Endothelial cell of umbilical vein (primary cell): Measurements from ENCODE around the gene COL5A1. TPM values are rescaled to one million over a fixed set of nuclear protein-coding genes. Genes with fewer than 3 reads are reported as not detected.
A peak's percentile ranks its signal among the peaks of the same experiment; 100 is the strongest.

Experiments
- BruUV-seq: library from RNA; stranded (reverse); fragments of 400-500 nt; replicated peaks from 2 replicates; lab custom pipeline; 2021; lab: Mats Ljungman, UMichigan
- CTCF ChIA-PET: fragments of 300-600, 350-600 bp; sonication (Branson Sonifier 250); formaldehyde crosslinking; loops from one replicate; lab custom pipeline; 2021; ENCODE audit warnings: antibody characterized with exemption, inconsistent platforms; lab: Charles Lee
- POLR2A ChIA-PET: fragments of 300-600, 350-600 bp; sonication (Branson Sonifier 250); formaldehyde crosslinking; loops from one replicate; lab custom pipeline; 2021; ENCODE audit warnings: antibody characterized with exemption, inconsistent platforms; lab: Charles Lee
- DNase-seq: peaks from one replicate; pipeline ENCODE4 v3.0.0-alpha.2; 2011; ENCODE audit warnings: low read depth, low spot score
- FAIRE-seq: peaks from 2 replicates; lab custom pipeline; 2011; peaks lifted over from hg19 to GRCh38; lab: Jason Lieb, UNC
- H2AFZ ChIP-seq: 2 replicates; pipeline ENCODE4 v1.6.0; 2012; ENCODE audit warnings: low read depth, low read length, control low read depth, inconsistent platforms
- H3K27ac ChIP-seq: 2 replicates; pipeline ENCODE4 v1.5.1; 2011; ENCODE audit warnings: low read depth, mild to moderate bottlenecking, control low read depth, low read length, moderate library complexity; ENCODE audit not compliant: insufficient read depth
- H3K27me3 ChIP-seq, 2 experiments: 2 replicates each; pipeline versions ENCODE4 v1.6.0 to v1.6.1; 2011; ENCODE audit warnings: low read length in 2 of 2, mixed read lengths in 1 of 2; ENCODE audit not compliant: control insufficient read depth in 2 of 2, insufficient read depth in 2 of 2
- H3K36me3 ChIP-seq, 2 experiments: 2 replicates in 1 of 2; 3 replicates in 1 of 2; pipeline ENCODE4 v1.5.1; 2011; ENCODE audit warnings: low read length in 2 of 2, mild to moderate bottlenecking in 1 of 2, moderate library complexity in 1 of 2; ENCODE audit not compliant: control insufficient read depth in 2 of 2, insufficient read depth in 2 of 2; ENCODE audit errors: extremely low read depth in 1 of 2
- H3K4me1 ChIP-seq: 3 replicates; pipeline ENCODE4 v1.5.1; 2011; ENCODE audit warnings: mild to moderate bottlenecking, low read length; ENCODE audit not compliant: control insufficient read depth, insufficient read depth; ENCODE audit errors: extremely low read depth
- H3K4me2 ChIP-seq: 2 replicates; pipeline ENCODE4 v1.6.1; 2011; ENCODE audit warnings: low read length, control low read depth, mixed read lengths; ENCODE audit not compliant: insufficient read depth
- H3K4me3 ChIP-seq, 3 experiments: fragments of 200-600 bp in 1 of 3; sonication (generic), shearing (Covaris generic) in 1 of 3; replicated peaks in 1 of 3; 2 replicates each; pipeline ENCODE4 v1.5.1; 2011 to 2016; ENCODE audit warnings: control low read depth in 3 of 3, low read length in 3 of 3, mild to moderate bottlenecking in 2 of 3, inconsistent platforms in 1 of 3, low read depth in 1 of 3, moderate library complexity in 1 of 3; ENCODE audit not compliant: insufficient read depth in 1 of 3
- H3K79me2 ChIP-seq: 2 replicates; pipeline ENCODE4 v1.6.0; 2012; ENCODE audit warnings: low read length, inconsistent platforms; ENCODE audit not compliant: control insufficient read depth, insufficient read depth
- H3K9ac ChIP-seq: replicated peaks from 2 replicates; pipeline ENCODE3; 2011; ENCODE audit warnings: low read length, control low read depth; ENCODE audit not compliant: insufficient read depth; ENCODE audit errors: extremely low read depth
- H3K9me1 ChIP-seq: replicated peaks from 3 replicates; pipeline ENCODE4 v1.6.0; 2011; ENCODE audit warnings: mild to moderate bottlenecking, low read length; ENCODE audit not compliant: control insufficient read depth, insufficient read depth; ENCODE audit errors: extremely low read depth
- H3K9me3 ChIP-seq: replicated peaks from 2 replicates; pipeline ENCODE4 v1.5.1; 2012; ENCODE audit warnings: low read length, inconsistent platforms; ENCODE audit not compliant: control insufficient read depth, insufficient read depth
- H4K20me1 ChIP-seq: replicated peaks from 2 replicates; pipeline ENCODE3; 2011; ENCODE audit warnings: mild to moderate bottlenecking, low read length; ENCODE audit not compliant: control insufficient read depth, insufficient read depth; ENCODE audit errors: extremely low read depth
- CTCF ChIP-seq, 2 donors: IDR thresholded peaks; 1 replicate in 1 of 2; 2 replicates in 1 of 2; pipeline ENCODE4 v1.5.1; 2011; ENCODE audit warnings: low read length in 2 of 2, mild to moderate bottlenecking in 2 of 2, moderate library complexity in 2 of 2, control low read depth in 1 of 2, inconsistent platforms in 1 of 2, low read depth in 1 of 2; ENCODE audit not compliant: insufficient read depth in 1 of 2; ENCODE audit errors: extremely low read depth in 1 of 2
- EZH2 ChIP-seq: IDR thresholded peaks from 2 replicates; pipeline ENCODE4 v1.6.1; 2012; ENCODE audit warnings: borderline replicate concordance, low read depth, mild to moderate bottlenecking, moderate library complexity, low read length, inconsistent platforms; ENCODE audit not compliant: severe bottlenecking
- FOS ChIP-seq: IDR thresholded peaks from 2 replicates; pipeline ENCODE4 v1.6.1; 2011; ENCODE audit warnings: mild to moderate bottlenecking, low read length, moderate library complexity, borderline replicate concordance; ENCODE audit not compliant: insufficient read depth
- GATA2 ChIP-seq: IDR thresholded peaks from 2 replicates; pipeline ENCODE4 v1.7.0; 2011; ENCODE audit warnings: low read depth, mild to moderate bottlenecking, moderate library complexity, mixed read lengths, low read length; ENCODE audit not compliant: insufficient read length, insufficient read depth
- JUN ChIP-seq: IDR thresholded peaks from 2 replicates; pipeline ENCODE4 v1.6.1; 2011; ENCODE audit warnings: borderline replicate concordance, low read depth; ENCODE audit not compliant: insufficient read length, insufficient read depth
- MAX ChIP-seq: IDR thresholded peaks from 2 replicates; pipeline ENCODE4 v1.6.1; 2011; ENCODE audit not compliant: insufficient read depth, insufficient read length
- MYC ChIP-seq: IDR thresholded peaks from one replicate; pipeline ENCODE4 v1.6.1; 2011; ENCODE audit warnings: mild to moderate bottlenecking, low read depth, low read length
- POLR2A ChIP-seq: IDR thresholded peaks from 2 replicates; pipeline ENCODE4 v1.6.1; 2012; ENCODE audit warnings: low read depth, mild to moderate bottlenecking, control low read depth, low read length
- POLR2AphosphoS5 ChIP-seq: IDR thresholded peaks from 2 replicates; pipeline ENCODE4 v1.6.1; 2012; ENCODE audit warnings: low read depth, mild to moderate bottlenecking, control low read depth, low read length, moderate library complexity; ENCODE audit not compliant: insufficient read depth
- dilution Hi-C: fragments of 300-500 bp; cut with MboI; formaldehyde crosslinking; loops from one replicate; pipeline ENCODE4 v1.15.0; 2019; ENCODE audit warnings: low sequenced_read_pairs; ENCODE audit not compliant: extremely low pct_ligation_motif_present
- intact Hi-C: fragments of 100-400 bp; cut with micrococcal nuclease; formaldehyde crosslinking; loops from one replicate; pipeline ENCODE4 v1.10.0; 2022
- polyA plus RNA-seq, 4 experiments: library from polyadenylated mRNA; depleted of rRNA in 3 of 4; stranded (reverse) in 3 of 4; unstranded in 1 of 4; fragments of >200 nt; gene quantifications; 2 replicates each; pipeline versions ENCODE4 v1.2.1 to v1.2.3, GENCODE V29; 2011 to 2012; ENCODE audit warnings: missing spikeins in 1 of 4
- total RNA-seq: library from RNA; stranded (reverse); gene quantifications from 2 replicates; pipeline ENCODE4 v1.2.3, GENCODE V29; 2021

Gene COL5A1
- total and polyA plus RNA-seq, 2 donors (not counting 3 experiments of a cell fraction or from before 2014, with no cell fraction given) = 97.4 to 175 TPM

- dilution Hi-C loops = no loop called here
- FAIRE-seq (peak; percentile 78), DNase-seq (peak; percentile 49)
- Histone ChIP-seq H3K4me3 (no peak overlapping the region), H3K9me1 (no peaks in the 10 kb centered on the region), H3K27ac (no peak overlapping the region), H4K20me1 (no peaks in the 10 kb centered on the region), H3K36me3 (peaks cover 0 to 29% of the 10 kb centered on the region in 2 experiments), H3K27me3 (no peaks in the 10 kb centered on the region), H2AFZ (no peak overlapping the region), H3K4me1 (no peaks in the 10 kb centered on the region), H3K79me2 (no peaks in the 10 kb centered on the region), H3K9ac (no peak overlapping the region), H3K4me2 (no peak overlapping the region), H3K9me3 (no peaks in the 10 kb centered on the region)
- BruUV-seq = no TSS peak
- peak; percentile 68 to 83 for TF ChIP-seq CTCF (IDR thresholded peaks at IDR 0.05; ENCODE audit: extremely low read depth in 1 of 2, insufficient read depth in 1 of 2, low read depth in 1 of 2, low read length in 2 of 2)
- no peak for TF ChIP-seq GATA2
- ChIA-PET POLR2A (no interaction called here), CTCF (interaction anchor here (0.6 to 2.1 kb wide), 15 partner anchors 9 to 634 kb away, joined by 3 to 8 read pairs (median 4); no protein-coding TSS in a partner anchor)
- intact Hi-C loops = loop anchor here (1.0 to 10.0 kb wide), 4 partner anchors 204 to 633 kb away; partner anchors contain the start of gene OLFM1
These were observed 137.3 kb downstream of the COL5A1 start for GRCh38 chr9:134778841-134779411.

GRCh38 chr9:134779640-134780039, 138.0 kb downstream of the COL5A1 start:
- Histone ChIP-seq H3K4me1 (no peaks in the 10 kb centered on the region), H4K20me1 (no peaks in the 10 kb centered on the region), H3K9me1 (no peaks in the 10 kb centered on the region), H3K9ac (no peak overlapping the region), H3K4me3 (no peak overlapping the region), H3K9me3 (no peaks in the 10 kb centered on the region), H3K36me3 (peaks cover 0 to 24% of the 10 kb centered on the region in 2 experiments), H3K4me2 (no peak overlapping the region), H3K79me2 (no peaks in the 10 kb centered on the region), H3K27me3 (no peaks in the 10 kb centered on the region), H2AFZ (no peak overlapping the region), H3K27ac (no peak overlapping the region)
- intact Hi-C loops = loop anchor here (1.0 to 10.0 kb wide), 4 partner anchors 204 to 633 kb away; partner anchors contain the start of gene OLFM1
- FAIRE-seq (no peak), DNase-seq (no peak)
- BruUV-seq = no TSS peak
- dilution Hi-C loops = no loop called here
- ChIA-PET CTCF (interaction anchor here (1.3 to 1.5 kb wide), 2 partner anchors 17 to 80 kb away, joined by 3 read pairs; no protein-coding TSS in a partner anchor), POLR2A (no interaction called here)
- TF ChIP-seq JUN (no peak), FOS (no peak), POLR2AphosphoS5 (no peak), MAX (no peak), EZH2 (no peak), GATA2 (no peak), CTCF (IDR thresholded peaks at IDR 0.05; ENCODE audit: extremely low read depth in 1 of 2, insufficient read depth in 1 of 2, low read depth in 1 of 2, low read length in 2 of 2) (no peak), MYC (no peak), POLR2A (no peak)
